K562 (cell line): Measurements from ENCODE around the gene TMEM89. TPM values are rescaled to one million over a fixed set of nuclear protein-coding genes. Genes with fewer than 3 reads are reported as not detected.

Experiments used
- ARHGAP35 ChIP-seq: fragments of 450-650 bp; IDR thresholded peaks from 2 replicates; pipeline ENCODE4 v1.6.1; 2018; ENCODE audit not compliant: partially characterized antibody
- BHLHE40 ChIP-seq: IDR thresholded peaks from 2 replicates; pipeline ENCODE4 v1.6.1; 2011; ENCODE audit warnings: low read length, improper control_type of control experiment
- C11orf30 ChIP-seq: fragments of 450-650 bp; IDR thresholded peaks from 2 replicates; pipeline ENCODE4 v1.6.1; 2016; ENCODE audit warnings: low read depth, mild to moderate bottlenecking
- CBFA2T2 ChIP-seq: fragments of 450-650 bp; conservative IDR thresholded peaks from 2 replicates; pipeline ENCODE4 v1.6.1; 2017; ENCODE audit warnings: mild to moderate bottlenecking
- CBFA2T3 ChIP-seq: fragments of 450-650 bp; IDR thresholded peaks from 2 replicates; pipeline ENCODE4 v1.6.1; 2017
- CBX2 ChIP-seq: fragments of 200-600 bp; sonication (generic); IDR thresholded peaks from one replicate; pipeline ENCODE4 v1.6.1; 2012; ENCODE audit warnings: mild to moderate bottlenecking, low read length, inconsistent platforms; ENCODE audit not compliant: insufficient read depth, poor library complexity, severe bottlenecking
- CHD4 ChIP-seq: fragments of 200-600 bp; sonication (generic); IDR thresholded peaks from 3 replicates; pipeline ENCODE4 v1.6.1; 2012; ENCODE audit warnings: low read depth, mild to moderate bottlenecking, mixed read lengths, low read length, inconsistent platforms; ENCODE audit not compliant: insufficient read depth, insufficient replicate concordance, poor library complexity, severe bottlenecking
- KHSRP ChIP-seq: fragments of 450-650 bp; IDR thresholded peaks from 2 replicates; pipeline ENCODE4 v1.6.1; 2017
- NCOR1 ChIP-seq: fragments of 450-650 bp; IDR thresholded peaks from 2 replicates; pipeline ENCODE4 v1.6.1; 2016; ENCODE audit warnings: mild to moderate bottlenecking, moderate library complexity
- PCBP2 ChIP-seq: fragments of 200-400 bp; formaldehyde crosslinking; IDR thresholded peaks from 2 replicates; pipeline ENCODE4 v1.6.1; 2018; ENCODE audit warnings: low read length, low read depth, mild to moderate bottlenecking, moderate library complexity; ENCODE audit not compliant: poor library complexity, severe bottlenecking
- PHF21A ChIP-seq: fragments of 450-650 bp; IDR thresholded peaks from 2 replicates; pipeline ENCODE4 v1.6.1; 2017; ENCODE audit warnings: low read depth, borderline replicate concordance
- RBBP5 ChIP-seq: fragments of 200-600 bp; sonication (generic); IDR thresholded peaks from 2 replicates; pipeline ENCODE4 v1.6.1; 2012; ENCODE audit warnings: borderline replicate concordance, mild to moderate bottlenecking, low read length, control low read depth, inconsistent platforms; ENCODE audit not compliant: insufficient read depth, poor library complexity, severe bottlenecking
- ZNF316 ChIP-seq: fragments of 450-650 bp; IDR thresholded peaks from 2 replicates; pipeline ENCODE4 v1.6.1; 2016
- ZNF79 ChIP-seq: fragments of 250-450 bp; sonication (Bioruptor Pico); IDR thresholded peaks from 2 replicates; pipeline ENCODE4 v1.4.0; 2020; ENCODE audit warnings: low read depth, mild to moderate bottlenecking, moderate library complexity
- polyA plus RNA-seq, 8 experiments: library from polyadenylated mRNA; depleted of rRNA in 4 of 8; stranded (reverse) in 5 of 8; unstranded in 3 of 8; fragments of >200 nt; fragmentation: Nextera tagmentation in 2 of 8; fragmentation: Illumina TruSeq in 1 of 8; extraction: Ambion mirVana in 2 of 8; extraction: Trizol in 1 of 8; gene quantifications; 2 replicates each; pipeline versions ENCODE4 v1.2.1 to v1.2.3, GENCODE V29; 2011 to 2014; ENCODE audit warnings: inconsistent platforms in 1 of 8, missing spikeins in 1 of 8
- total RNA-seq, 7 experiments: library from RNA; depleted of rRNA in 6 of 7; stranded (reverse); fragments of >200 nt in 6 of 7; fragmentation: Illumina TruSeq in 2 of 7; extraction: Trizol in 2 of 7; gene quantifications; 2 replicates each; pipeline versions ENCODE4 v1.2.1 to v1.2.3, GENCODE V29; 2011 to 2021; ENCODE audit warnings: low replicate concordance in 1 of 7
- TF ChIP-seq, protein P1 (sequence below): fragments of 450-650 bp; IDR thresholded peaks from 2 replicates; pipeline ENCODE4 v1.7.0; 2016; ENCODE audit warnings: borderline replicate concordance
- TF ChIP-seq, protein P2 (sequence below): fragments of 250-450 bp; sonication (Bioruptor Pico); IDR thresholded peaks from 2 replicates; pipeline ENCODE4 v1.4.0; 2020; ENCODE audit warnings: mild to moderate bottlenecking, moderate library complexity
- TF ChIP-seq, protein P3 (sequence below): fragments of 250-450 bp; sonication (Bioruptor Pico); IDR thresholded peaks from 2 replicates; pipeline ENCODE4 v1.8.0; 2022; ENCODE audit warnings: moderate library complexity, mild to moderate bottlenecking, inconsistent platforms
- TF ChIP-seq, protein P4 (sequence below), 2 experiments: fragments of 450-650 bp; IDR thresholded peaks; 2 replicates each; pipeline ENCODE4 v1.6.1; 2016
- TF ChIP-seq, protein P5 (sequence below): fragments of 250-450 bp; sonication (Bioruptor Pico); IDR thresholded peaks from 2 replicates; pipeline ENCODE4 v1.9.0; 2021; ENCODE audit warnings: mild to moderate bottlenecking, inconsistent platforms

The TMEM89 gene
- total and polyA plus RNA-seq, 9 of the 15 experiments (the other 6 are each of a cell fraction or from before 2014, with no cell fraction given), result not detected

DNA sequence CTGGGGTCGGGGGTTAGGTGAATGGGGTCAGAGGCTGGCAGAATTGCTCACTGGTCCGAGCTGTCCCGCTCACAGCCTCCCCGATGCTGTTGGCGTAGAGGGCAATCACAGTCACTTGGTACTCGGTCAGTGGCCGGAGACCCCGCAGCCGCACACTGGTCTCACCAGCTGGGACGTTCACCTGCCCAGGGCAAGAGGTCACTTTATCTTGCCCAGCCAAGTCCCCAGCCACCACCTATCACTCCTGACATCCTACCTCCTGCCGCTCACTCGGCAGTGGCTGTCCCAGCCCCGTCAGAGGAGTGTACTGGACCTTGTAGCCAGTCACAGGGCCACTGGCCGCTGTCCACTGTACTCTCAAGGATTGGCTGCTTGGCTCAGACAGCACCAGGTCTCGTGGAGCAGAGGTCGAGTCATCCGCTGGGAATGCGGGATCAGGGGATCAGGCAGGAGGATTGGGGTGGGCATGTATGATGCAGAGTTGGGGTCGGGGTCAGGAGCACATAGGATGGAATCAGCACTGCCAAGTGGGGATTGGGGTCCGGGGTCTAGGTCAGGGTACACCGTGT is 29.0 kb downstream of the TMEM89 start (continued):
- TF ChIP-seq, protein P1, sequence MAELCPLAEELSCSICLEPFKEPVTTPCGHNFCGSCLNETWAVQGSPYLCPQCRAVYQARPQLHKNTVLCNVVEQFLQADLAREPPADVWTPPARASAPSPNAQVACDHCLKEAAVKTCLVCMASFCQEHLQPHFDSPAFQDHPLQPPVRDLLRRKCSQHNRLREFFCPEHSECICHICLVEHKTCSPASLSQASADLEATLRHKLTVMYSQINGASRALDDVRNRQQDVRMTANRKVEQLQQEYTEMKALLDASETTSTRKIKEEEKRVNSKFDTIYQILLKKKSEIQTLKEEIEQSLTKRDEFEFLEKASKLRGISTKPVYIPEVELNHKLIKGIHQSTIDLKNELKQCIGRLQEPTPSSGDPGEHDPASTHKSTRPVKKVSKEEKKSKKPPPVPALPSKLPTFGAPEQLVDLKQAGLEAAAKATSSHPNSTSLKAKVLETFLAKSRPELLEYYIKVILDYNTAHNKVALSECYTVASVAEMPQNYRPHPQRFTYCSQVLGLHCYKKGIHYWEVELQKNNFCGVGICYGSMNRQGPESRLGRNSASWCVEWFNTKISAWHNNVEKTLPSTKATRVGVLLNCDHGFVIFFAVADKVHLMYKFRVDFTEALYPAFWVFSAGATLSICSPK, result no peak
- TF ChIP-seq CBFA2T2 (peak; percentile 33), CHD4 (no peak), PCBP2 (no peak), ZNF79 (no peak), CBFA2T3 (peak; percentile 60), NCOR1 (no peak), CBX2 (no peak), PHF21A (no peak), KHSRP (no peak), ZNF316 (no peak), BHLHE40 (no peak), ARHGAP35 (no peak), RBBP5 (no peak), C11orf30 (no peak)
- TF ChIP-seq, protein P2, sequence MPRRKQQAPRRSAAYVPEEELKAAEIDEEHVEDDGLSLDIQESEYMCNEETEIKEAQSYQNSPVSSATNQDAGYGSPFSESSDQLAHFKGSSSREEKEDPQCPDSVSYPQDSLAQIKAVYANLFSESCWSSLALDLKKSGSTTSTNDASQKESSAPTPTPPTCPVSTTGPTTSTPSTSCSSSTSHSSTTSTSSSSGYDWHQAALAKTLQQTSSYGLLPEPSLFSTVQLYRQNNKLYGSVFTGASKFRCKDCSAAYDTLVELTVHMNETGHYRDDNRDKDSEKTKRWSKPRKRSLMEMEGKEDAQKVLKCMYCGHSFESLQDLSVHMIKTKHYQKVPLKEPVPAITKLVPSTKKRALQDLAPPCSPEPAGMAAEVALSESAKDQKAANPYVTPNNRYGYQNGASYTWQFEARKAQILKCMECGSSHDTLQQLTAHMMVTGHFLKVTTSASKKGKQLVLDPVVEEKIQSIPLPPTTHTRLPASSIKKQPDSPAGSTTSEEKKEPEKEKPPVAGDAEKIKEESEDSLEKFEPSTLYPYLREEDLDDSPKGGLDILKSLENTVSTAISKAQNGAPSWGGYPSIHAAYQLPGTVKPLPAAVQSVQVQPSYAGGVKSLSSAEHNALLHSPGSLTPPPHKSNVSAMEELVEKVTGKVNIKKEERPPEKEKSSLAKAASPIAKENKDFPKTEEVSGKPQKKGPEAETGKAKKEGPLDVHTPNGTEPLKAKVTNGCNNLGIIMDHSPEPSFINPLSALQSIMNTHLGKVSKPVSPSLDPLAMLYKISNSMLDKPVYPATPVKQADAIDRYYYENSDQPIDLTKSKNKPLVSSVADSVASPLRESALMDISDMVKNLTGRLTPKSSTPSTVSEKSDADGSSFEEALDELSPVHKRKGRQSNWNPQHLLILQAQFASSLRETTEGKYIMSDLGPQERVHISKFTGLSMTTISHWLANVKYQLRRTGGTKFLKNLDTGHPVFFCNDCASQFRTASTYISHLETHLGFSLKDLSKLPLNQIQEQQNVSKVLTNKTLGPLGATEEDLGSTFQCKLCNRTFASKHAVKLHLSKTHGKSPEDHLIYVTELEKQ, result no peak
- TF ChIP-seq, protein P3, sequence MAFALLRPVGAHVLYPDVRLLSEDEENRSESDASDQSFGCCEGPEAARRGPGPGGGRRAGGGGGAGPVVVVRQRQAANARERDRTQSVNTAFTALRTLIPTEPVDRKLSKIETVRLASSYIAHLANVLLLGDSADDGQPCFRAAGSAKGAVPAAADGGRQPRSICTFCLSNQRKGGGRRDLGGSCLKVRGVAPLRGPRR, result no peak
- TF ChIP-seq, protein P4, sequence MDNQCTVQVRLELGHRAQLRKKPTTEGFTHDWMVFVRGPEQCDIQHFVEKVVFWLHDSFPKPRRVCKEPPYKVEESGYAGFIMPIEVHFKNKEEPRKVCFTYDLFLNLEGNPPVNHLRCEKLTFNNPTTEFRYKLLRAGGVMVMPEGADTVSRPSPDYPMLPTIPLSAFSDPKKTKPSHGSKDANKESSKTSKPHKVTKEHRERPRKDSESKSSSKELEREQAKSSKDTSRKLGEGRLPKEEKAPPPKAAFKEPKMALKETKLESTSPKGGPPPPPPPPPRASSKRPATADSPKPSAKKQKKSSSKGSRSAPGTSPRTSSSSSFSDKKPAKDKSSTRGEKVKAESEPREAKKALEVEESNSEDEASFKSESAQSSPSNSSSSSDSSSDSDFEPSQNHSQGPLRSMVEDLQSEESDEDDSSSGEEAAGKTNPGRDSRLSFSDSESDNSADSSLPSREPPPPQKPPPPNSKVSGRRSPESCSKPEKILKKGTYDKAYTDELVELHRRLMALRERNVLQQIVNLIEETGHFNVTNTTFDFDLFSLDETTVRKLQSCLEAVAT (IDR thresholded peaks at IDR 0.05), result no peak
- TF ChIP-seq, protein P5, sequence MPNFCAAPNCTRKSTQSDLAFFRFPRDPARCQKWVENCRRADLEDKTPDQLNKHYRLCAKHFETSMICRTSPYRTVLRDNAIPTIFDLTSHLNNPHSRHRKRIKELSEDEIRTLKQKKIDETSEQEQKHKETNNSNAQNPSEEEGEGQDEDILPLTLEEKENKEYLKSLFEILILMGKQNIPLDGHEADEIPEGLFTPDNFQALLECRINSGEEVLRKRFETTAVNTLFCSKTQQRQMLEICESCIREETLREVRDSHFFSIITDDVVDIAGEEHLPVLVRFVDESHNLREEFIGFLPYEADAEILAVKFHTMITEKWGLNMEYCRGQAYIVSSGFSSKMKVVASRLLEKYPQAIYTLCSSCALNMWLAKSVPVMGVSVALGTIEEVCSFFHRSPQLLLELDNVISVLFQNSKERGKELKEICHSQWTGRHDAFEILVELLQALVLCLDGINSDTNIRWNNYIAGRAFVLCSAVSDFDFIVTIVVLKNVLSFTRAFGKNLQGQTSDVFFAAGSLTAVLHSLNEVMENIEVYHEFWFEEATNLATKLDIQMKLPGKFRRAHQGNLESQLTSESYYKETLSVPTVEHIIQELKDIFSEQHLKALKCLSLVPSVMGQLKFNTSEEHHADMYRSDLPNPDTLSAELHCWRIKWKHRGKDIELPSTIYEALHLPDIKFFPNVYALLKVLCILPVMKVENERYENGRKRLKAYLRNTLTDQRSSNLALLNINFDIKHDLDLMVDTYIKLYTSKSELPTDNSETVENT (CRISPR knock-in tag), result no peak
